HG03095 (cell line): ENCODE measurements around the gene ZNF492.

Experiments
- ATAC-seq: cut with Tn5 transposase; IDR thresholded peaks from one replicate; pipeline ENCODE4 v1.9.1; 2021; ENCODE audit warnings: moderate library complexity; ENCODE audit not compliant: unreplicated experiment

ZNF492 gene

DNA sequence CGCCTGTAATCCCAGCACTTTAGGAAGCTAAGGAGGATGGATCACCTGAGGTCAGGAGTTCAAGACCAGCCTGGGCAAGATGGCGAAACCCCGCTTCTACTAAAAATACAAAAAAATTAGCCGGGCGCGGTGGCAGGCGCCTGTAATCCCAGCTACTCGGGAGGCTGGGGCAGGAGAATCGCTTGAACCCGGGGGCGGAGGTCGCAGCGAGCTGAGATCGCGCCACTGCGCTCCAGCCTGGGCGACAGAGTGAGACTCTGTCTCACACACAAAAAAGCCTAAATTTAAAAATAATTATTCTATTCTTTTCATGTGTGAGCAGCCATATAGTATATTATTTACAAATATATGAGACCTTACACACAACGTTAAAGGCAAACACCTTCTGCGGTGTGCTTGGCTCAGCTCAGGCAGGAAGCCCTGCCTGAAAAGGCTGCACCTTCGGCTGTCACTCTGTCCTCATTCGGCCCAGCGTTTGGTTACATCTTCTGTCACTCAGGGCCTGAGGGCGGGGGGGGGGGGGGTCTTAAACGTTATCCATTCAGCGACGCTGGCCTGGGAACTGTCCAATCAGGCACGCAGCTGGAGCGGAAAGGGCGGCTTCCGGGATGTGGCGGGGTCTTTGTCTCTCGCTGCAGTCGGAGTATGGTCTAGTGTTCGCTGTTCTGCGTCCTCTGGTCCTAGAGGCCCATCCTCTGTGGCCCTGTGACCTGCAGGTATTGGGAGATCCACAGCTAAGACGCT, at the start of gene ZNF492:
Gene ZNF492, plus strand, starts transcription at position 619 of the 744 bp plus-strand sequence. CDS start 19,076 bp downstream, outside the sequence.
- ATAC-seq = peak; percentile 89

GRCh38 chr19:22595422-22595821, 38.7 kb upstream of the ZNF492 start:
- ATAC-seq = no peak

GRCh38 chr19:22595918-22596341, 38.2 kb upstream of the ZNF492 start:
- no peak for ATAC-seq

DNA sequence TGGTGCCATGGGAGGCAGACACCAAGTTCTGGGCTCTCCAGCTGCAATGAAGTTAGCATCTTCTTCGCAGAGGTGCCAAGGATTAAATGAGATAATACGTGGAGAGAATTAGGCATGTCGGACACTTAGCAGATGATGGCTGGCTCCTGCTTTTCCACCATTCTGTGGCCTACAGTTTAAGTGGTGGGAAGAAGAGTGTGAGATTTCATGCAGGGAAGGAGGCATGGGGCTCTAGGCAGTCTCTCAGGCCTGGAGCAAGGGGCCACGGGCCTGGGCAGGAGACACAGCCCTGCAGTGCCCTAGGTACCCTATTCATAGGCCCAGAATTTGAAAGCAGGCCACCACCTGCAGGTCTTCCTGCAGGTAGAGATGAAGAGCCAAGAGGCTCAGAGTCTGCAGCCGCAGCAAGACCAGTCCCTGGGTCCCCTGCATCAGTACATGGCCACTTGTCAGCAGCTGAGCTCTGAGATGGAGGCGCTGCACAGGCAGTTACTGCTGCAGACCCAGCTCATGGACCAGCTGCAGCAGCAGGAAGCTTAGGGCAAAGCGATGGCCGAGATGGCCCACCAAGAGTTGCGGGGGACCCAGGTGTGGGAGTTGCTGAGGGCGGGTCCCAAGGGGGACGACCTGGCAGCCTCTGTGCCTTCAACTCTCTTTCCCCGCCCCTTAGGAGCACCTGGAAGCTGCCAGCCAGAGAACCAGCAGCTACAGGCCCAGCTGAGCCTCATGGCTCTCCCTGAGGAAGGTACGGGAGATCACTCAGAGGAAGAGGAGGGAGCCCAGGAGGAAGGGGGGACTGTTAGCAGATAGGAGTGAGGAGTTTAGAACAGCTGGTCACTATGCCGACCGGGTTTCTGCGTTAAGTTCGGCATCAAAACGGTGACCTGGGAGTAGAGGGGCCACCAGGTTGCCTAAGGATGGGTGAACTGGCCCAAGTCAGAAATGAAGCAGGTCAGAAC, 33.2 kb upstream of the ZNF492 start:
- ATAC-seq = no peak

DNA sequence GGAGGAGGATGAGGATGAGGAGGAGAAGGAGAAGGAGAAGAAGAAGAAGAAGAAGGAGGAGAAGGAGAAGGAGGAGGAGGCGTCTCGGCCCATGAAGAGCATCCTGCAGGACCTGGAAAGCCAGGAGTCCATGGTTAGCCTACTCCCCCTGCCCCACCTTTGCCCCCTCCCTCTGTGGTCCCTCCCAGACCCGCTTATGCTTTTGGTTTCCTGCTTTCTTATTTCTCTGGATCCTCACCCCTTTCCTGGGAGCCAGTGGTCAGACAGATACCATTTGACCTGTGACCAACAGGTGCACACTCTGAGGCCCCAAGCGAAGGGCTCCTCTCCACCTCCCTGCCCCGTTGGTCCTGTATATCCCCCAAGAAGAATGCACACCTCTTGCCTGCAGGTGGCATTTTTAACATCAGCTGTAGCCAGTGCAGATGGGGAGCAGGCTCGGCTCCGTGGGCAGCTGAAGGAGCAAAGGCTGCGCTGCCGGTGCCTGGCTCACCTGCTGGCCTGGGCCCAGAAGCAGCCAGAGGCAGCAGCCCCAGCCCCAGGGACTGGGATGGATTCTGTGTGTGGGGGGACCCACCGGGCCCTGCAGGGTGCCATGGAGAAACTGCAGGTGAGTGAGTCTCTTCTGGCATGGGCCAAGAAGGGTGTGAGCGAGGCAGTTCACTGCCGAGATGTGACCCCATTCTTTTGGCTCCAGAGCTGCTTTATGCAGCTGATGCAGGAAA, 32.1 kb upstream of the ZNF492 start:
- no peak for ATAC-seq

DNA sequence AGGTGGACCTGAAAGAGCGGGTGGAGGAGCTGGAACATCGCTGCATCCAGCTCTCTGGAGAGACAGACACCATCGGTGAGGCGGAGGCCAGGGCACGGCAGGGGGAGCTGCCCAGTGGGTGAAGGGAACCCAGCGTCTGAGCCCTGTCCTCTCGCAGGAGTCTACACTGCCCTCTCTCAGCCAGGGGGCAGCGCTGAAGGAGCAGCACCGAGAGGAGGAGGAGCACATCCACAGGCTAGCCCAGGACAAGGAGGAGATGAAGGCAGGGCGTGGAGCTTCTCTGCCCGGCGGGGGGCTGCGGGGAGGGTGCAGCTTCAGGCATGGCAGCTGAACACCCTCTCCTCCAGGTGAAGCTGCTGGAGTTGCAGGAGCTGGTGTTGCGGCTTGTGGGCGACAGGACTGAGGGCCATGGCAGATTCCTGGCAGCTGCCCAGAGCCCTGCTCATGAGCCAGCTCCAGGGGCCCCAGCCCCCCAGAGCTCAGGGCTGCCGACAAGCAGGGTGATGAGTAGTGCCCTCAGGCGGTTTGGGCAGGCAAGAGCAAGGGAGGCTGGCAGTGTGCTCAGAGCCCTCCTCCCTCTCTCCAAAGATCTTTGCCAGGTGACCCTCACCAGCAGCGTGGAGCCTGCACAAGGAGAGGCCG, 31.4 kb upstream of the ZNF492 start:
- ATAC-seq = no peak

DNA sequence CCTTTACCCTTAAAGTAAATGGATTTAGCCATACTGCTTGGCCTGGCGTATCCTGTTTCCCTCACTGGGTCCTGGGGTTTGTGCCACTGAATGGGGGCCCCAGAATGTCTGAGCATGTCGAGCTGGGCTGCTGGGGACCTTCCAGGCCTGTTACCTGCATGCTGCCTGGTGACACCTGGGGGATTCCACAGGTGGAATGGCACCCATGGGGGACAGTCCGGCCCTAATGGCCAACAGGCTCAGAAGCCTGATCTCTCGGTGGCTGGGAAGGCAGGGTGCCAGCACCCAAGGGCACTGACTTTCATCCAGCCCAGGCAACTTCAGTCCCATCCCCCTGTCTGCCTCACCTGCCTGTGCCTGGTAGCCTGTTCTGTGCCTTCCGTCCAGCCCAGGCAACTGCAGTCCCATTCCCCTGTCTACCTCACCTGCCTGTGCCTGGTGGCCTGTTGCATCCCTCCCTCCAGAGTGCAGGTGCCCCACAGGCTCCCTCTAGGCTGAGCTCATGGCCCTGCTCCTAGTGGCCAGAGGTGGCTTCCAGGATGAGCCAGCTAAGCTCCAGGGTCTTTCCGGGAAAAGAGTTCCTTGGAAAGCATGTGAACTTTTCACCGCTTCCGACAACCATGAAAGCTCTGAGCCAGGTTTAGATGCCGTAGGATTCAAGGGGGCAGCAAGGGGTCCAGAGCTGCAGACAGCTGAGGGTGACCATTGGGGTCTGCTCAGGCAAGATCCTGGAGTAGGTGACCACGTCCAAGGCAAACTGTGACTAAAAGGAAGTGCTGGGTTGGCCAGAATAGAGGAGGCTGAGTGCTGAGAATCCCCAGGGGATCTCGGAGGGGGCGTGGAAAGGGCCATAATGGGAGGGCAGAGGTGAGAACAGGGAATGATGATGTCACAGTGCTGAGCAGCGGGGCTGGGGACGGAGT, 30.3 kb upstream of the ZNF492 start:
- no peak for ATAC-seq

DNA sequence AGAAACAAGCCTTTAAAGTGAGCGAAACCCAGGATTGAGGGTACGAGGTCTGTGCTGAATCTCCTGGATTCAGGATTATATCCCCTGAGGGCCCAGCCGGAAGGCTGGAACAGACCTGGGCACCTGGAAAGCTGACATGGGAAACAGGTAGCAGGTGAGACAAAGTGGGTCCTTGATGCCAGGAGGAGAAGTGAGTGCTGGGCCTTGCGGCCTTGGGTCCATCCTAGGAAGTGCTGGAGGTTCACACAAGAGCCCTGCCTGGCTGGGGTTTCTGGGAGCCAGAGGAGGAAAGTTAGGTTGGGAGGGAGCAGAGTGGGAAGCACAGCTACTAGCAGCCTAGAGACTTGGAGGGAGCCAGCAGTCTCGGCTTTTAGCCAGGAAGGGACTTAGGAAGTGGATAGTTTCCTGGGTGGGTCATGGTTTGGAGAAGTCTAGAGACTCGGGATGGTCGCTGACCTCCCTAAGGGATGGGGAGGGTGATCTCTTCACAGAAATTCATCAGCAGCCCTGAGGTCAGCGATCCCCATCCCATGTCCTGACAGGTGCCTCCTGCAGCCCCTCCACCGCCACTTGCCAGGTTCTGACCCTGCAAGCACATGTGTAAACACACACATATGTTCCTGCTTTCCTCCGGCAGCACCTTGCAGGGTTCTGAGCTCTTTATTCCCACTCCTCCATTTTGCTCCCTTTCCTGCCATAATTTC, 29.4 kb upstream of the ZNF492 start:
- ATAC-seq = no peak

DNA sequence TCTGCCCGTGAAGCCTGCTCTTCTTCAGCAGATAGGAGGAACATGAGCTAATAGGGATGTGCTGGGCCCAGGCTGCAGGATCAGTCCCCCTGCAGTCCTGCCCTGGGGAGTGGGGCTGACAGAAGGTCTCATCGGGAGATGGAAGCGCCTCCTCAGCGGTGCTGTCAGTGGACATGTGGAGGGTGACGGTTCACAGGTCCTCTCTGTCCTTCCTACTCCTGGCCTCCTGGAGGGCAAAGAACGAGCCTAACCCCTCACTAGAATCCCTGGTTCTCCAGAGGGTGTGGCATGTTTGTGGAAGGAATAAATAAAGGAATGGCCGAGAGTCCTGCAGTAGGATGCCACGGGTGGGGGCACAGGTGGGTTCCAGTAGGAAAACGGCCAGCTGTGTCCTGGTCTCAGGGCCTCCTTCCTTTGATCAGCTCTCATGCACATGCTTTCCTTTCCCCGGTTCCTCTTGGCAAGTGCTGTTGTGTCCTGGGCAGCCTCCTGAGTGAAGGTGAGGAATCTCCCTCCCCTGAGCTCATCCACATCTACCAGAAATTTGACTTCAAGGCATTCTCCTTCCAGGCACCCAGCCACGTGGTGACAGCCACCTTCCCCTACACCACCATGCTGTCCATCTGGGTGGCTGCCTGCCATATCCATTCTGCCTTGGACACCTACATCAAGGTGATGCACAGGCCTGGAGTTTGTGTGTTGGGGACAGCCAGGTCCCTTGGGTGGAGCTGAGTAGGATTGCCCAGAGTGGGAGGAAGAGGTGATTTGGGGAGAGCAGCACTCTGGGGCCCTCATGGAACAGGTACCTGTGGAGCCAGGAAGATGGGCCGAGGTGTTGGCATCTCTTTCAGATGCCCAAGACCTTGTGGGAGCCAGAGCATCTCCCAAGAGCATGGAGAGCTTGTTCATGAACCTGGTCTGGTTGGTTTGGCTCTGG, 28.6 kb upstream of the ZNF492 start:
- no peak for ATAC-seq

- no peak for ATAC-seq
Measured at GRCh38 chr19:22606212-22606553, 27.9 kb upstream of the ZNF492 start.

- ATAC-seq = no peak
Measured at GRCh38 chr19:22606954-22607652, 27.0 kb upstream of the ZNF492 start.

DNA sequence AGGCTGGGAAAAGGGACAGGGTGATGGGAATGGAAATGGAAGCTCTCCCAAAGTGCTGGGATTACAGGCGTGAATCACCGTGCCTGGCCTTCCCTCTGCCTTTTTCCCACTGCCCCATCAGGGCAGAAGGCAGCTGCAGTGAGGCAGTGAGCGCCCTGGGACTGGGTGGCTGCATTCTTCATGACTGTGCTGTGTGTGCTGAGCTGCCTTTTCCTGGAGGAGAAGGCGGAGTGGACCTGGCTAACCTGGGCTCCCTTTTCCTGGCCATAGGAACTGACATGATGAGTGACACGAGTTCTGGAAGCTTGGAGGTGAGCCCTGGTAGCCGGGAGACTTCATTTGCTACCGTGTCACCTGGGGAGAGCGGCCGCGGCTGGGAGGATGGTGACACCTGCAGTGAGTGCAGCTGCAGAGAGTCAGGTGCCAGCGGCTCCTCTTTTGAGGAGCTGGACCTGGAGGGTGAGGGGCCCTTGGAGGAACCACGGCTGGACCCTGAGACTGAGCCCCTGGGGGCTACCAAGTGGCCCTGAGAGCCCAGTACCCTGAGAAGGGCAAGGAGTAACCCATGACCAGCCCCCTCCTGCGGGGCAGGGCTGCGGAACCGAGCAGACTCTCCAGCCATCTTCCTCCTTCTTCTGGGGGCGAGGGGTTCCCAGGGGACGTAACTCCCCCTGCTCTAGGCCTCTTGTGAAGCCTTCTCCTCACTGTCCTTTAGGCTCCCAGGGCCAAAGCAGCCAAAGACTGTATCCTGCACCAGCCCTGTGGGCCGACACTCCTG, 26.3 kb upstream of the ZNF492 start:
- no peak for ATAC-seq

DNA sequence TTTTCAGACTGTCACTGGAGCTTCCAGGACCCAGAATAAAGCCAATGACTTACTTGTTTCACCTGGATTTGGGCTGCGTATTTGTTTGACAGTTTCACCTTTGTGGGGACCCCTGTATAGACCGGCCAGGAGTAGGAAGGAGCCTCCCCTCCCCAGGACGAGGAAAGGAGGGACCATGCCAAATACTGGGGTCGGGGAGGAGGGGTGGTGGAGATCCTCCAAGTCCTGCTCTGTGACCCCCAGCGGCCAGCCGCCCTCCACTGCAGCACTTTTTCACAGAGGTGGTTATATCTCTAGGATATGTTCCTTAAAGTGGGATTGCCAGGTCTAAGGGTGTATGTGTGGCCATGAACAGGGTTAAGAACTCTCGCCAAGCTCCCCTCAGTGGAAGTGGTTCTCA, 25.7 kb upstream of the ZNF492 start:
- ATAC-seq = no peak

- no peak for ATAC-seq
Measured at GRCh38 chr19:22609630-22610029, 24.5 kb upstream of the ZNF492 start.

GRCh38 chr19:22610121-22610520, 24.0 kb upstream of the ZNF492 start:
- no peak for ATAC-seq

DNA sequence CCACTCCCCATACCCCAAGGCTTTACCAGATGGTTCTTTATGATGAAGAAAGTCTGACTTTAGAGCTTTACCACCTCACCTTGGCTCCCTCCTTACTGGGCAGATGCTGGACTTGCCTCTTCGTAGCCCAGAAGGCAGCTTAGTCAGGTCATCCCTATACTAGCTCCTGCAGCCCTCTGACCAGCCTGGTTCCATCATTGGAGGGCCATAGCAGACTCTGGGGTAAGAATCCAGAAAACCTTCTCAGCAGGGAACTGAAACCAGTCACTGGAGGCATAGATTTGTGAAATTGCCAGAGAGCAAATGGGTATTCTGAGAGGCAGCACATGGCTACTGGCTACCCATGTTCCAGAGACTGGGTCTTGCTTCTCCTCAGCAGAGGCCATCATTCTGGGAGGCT, 21.8 kb upstream of the ZNF492 start:
- no peak for ATAC-seq

GRCh38 chr19:22616659-22617058, 17.5 kb upstream of the ZNF492 start:
- no peak for ATAC-seq
